Skeletal muscle cell (primary cell): ENCODE results near the gene FGFBP1.

Experiments
- DNase-seq: peaks from one replicate; pipeline ENCODE4 v3.0.0-alpha.2; 2010; ENCODE audit warnings: low read depth
- H3K4me3 ChIP-seq: 2 replicates; pipeline ENCODE4 v1.5.1; 2011; ENCODE audit warnings: low read depth, mild to moderate bottlenecking, control low read depth, low read length, moderate library complexity

FGFBP1 gene

DNA sequence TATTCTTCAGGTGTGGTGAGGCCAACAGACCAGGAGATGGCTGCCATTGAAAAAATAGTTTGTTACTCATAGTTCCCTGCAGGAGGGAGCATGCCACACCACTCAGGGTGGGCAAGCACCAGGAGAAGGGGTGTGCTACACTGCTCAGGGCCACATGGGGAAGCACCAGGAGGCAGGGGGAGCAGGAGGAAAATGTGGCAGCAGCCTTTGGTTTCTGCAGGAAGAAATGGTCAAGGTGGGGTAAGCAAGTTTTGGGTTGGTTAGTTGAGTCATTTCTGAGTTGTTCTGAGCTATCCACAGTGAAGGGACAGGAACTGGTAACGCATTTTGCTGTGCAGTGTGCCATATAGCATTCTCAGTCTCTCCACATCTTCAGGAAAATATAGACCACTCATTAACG lies 23.8 kb downstream of the FGFBP1 start:
- no peak for DNase-seq

DNA sequence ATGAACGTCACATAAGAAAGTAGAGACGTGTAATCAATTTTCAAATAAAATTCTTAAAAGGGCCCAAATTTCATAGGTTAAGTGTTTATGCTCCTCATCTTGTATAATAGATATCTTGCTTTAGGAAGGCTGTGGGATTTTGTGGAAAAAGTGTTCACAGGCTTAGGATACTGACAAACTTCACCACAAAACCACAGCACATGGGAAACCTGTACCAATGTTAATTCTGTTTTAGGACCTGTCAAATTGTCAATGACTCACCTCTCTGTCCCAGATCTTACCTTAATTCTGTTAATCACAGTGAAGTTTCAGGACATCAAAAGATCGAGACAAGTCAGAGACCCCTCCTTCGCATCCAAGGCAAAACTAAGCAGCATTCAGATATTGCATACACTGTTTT lies 24.2 kb downstream of the FGFBP1 start:
- no peak overlapping the region for H3K4me3 ChIP-seq
- DNase-seq = no peak

More for the DNA sequence above, 23.8 kb downstream of the FGFBP1 start:
- H3K4me3 ChIP-seq = no peak overlapping the region

DNA sequence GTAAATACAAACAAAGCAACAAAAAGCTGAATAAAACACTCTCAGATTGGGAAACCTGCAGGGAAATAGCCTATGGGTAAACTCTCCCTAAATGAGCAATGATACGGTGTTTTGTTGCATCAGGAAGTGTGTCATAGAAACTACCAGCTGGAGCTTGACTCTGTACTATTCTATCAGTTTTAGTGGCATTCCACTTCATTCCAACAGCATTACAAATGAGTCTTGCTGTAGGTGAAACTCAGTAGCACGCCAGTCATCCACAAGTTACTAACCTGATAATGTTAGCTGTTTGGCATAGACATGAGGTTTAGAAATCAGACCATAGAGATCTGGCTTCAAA lies 24.9 kb downstream of the FGFBP1 start:
- H3K4me3 ChIP-seq = no peak overlapping the region
- DNase-seq = peak; percentile 82

DNA sequence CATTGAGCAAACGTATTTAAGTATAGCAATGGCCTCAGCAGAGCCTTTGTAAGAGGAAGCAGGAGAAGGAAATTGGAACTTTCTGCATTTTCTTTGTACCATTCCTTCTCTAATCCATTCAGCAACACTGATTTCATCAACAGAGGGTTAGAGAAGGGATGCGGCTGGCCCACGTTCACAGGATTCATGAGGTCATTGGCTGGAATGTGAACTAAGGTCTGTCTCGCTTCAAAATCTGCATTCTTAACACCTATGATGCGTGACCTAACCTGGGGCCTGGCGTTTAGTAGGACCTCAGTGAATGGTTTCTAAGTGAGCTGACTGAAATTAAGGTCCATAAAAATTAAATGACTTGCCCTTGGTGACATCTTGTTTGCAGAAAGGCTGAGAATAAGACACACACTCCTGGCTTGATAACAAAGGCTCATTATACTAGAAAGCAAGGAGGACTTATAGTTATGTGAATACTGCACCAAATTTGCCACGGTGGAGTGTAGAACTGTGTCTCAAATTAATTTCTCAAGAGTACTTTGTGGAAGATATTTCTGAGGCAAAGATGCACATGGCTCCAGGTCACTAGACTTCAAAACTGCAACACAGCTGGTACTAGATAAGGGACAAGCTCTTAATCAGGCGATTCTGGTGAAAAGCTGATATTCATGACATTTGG lies 25.4 kb downstream of the FGFBP1 start:
- no peak overlapping the region for H3K4me3 ChIP-seq
- DNase-seq = no peak

DNA sequence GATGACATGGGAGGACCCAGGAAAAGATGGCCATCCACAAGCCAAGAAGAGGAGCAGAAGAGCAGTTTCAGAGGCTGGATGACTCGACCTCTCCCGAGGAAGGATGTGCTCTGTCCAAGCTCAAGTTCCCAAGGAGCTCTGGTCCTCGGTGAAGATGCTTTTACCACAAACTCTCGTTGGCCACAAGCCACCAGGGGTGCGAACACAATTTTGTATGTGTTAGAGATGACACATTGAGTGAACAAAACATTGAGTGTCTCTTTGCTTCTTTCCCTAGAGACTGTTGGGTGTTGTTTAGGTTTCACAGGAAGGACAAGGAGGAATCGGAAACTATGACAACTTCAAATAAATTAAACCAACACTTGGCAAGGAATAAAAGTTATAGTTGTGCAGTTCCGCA lies 26.3 kb downstream of the FGFBP1 start:
- no peak overlapping the region for H3K4me3 ChIP-seq
- no peak for DNase-seq

DNA sequence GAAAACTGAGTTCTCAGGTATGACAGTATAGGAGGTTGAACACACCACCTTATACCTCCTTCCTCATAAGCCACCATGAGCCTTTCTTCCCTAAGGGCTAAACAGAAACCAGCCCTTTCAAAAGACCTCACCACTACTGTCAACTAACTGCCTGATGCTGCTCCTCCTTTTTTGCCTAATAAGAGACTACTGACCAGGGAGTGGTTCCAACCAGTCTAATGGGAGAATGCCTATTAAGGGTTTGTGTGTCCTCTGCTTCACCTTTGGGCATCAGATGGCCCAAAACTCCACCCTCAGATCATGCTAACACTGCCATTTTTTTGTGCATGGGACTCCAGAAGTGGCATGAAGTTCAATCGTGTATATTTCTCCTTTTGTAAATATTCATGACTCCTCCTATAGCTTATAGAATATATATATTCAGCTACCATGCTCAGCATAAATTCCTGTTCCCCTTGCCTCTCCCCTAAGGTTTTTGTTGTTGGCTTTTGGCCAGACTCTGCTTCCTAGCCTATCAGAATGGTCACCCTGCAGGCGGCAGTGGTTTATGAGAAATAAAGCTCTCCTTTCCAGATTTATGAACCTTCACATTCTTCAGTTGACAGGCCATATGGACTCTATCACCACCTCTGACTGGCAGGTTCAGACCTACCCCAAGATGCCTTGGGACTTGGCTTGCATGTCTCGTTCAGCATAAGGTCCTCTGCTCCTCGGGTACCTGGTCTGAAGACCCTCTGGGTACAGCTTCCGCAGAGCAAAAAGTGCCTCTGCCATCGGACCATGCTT lies 28.2 kb downstream of the FGFBP1 start:
- no peak for DNase-seq
- no peak overlapping the region for H3K4me3 ChIP-seq

DNA sequence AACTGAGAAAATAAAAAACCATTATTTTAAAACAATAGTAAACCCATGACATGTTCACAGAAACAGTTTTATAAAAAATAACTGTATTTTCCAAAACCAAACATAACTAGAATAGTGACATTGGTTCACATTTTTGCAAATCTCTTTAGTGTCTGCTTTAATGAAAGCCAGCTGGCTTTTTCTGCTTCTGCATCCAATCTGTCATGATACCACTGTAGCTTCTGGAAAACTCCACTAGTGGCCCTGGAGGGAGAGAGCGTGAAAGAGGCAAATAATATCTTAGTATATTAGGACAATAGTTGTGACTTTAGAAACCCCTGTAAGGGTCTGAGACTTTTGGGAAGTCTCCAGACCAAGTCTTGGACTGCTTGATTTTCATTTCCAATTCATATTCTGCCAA lies 31.1 kb downstream of the FGFBP1 start:
- no peak overlapping the region for H3K4me3 ChIP-seq
- DNase-seq = no peak

DNA sequence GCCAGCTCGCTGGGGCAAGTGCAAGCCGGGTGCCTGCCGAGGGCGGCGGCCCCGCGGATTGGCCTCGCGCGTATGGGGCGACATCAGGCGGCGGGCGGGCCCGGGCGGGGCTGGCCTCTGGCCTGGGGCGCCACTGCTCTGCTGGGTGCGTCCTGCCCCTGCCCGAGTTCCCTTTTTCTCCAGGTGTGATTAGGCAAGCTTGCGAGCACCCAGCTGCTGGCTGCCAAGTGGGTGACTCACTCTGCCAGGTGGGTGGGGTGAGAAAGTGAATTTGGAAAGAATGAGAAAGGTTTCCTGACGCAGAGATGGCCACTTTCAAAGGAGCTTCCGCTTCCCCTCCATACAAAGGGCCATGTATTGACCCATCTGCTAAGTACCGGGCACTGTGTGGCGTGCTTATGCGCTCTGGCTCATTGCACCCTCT lies 32.5 kb downstream of the FGFBP1 start:
- DNase-seq = no peak
- H3K4me3 ChIP-seq = no peak overlapping the region

DNA sequence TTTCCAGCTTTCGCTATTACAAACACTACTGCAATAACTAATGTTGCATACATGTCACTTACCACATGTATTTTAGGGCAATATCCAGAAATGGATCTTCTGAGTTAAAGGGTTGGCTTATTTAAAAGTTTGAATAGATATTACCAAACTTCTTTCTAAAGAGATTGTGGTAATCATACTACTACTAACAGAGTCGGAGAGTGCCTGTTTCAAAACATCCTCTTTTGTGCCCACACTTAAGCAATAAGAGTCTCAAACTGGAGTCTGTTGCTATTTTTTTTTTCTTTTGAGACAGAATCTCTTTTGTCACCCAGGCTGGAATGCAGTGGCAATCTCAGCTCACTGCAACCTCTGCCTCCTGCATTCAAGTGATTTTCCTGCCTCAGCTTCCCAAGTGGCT lies 35.8 kb downstream of the FGFBP1 start:
- no peak for DNase-seq
- H3K4me3 ChIP-seq = no peak overlapping the region

DNA sequence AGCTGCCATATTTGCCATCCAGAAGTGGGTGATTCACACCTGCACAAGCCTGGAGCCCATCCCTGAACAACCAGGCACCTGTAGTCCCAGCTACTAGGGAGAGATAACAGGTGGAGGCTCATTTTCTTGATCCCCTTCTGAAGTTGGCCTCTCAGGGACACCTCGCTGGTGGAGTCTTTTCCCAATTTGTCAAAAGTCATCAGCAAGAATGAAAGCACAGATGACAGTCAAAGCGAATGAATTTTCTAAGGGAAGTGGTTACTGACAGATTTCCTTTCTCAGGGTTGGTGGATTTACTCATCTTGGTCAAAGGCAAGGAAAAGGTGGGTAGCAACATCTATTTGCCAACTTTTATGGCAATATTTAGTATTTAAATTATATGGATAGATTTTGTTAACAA lies 36.5 kb downstream of the FGFBP1 start:
- DNase-seq = no peak
- H3K4me3 ChIP-seq = no peak overlapping the region

DNA sequence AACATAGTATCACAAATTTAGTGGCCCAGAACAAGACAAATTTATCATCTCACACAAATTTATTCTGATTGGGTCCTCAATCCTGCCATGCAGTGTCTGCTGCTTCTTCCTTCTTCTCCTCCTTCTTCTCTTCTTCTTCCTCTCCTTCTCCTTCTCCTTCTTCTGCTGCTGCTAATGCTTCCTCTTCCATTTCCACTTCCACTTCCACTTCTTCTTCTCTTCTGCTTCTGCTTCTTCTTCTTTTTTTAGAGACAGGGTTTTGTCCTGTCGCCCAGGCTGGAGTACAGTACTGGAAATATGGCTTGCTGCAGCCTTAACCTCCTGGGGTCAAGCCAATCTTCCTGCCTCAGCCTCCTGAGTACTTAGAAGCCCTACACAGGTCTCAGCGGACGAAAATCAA lies 37.5 kb downstream of the FGFBP1 start:
- H3K4me3 ChIP-seq = no peak overlapping the region
- no peak for DNase-seq

DNA sequence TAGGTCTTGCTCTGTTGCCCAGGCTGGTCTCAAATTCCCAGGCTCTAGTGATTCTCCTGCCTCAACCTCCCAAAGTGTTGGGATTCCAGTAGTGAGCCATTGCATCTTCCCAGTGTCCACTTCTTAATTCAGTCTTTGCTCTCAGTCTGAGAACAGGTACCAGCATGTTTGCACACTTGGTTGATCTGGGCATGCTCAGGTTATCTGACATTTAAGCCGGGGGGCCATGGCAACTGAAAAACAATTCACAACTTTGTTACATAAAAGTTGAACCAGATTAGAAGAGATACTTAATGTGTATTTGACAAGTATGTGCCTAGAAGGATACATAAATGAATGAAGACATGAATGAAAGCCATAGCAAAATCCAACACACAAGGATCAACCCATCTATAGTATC lies 39.0 kb downstream of the FGFBP1 start:
- DNase-seq = no peak
- H3K4me3 ChIP-seq = no peak overlapping the region

DNA sequence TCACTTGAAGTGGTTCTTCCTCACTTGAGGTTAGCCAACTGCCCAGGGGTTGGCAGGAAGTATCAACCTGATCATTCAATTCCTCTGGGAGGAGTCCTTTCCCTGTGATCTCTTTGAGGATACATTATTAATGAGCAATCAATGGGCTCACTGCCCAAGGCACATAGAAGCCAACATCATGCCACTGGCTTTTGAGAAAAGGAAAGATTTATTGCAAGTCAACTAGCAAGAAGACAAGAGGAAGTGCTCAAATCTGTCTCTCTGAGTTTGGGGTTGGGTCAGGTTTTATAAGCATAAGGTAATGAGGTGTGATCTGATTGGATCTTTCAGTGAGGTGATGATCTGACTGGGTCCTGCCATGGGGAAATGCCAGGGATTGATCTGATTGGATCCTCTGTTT lies 39.6 kb downstream of the FGFBP1 start:
- DNase-seq = no peak
- H3K4me3 ChIP-seq = no peak overlapping the region

DNA sequence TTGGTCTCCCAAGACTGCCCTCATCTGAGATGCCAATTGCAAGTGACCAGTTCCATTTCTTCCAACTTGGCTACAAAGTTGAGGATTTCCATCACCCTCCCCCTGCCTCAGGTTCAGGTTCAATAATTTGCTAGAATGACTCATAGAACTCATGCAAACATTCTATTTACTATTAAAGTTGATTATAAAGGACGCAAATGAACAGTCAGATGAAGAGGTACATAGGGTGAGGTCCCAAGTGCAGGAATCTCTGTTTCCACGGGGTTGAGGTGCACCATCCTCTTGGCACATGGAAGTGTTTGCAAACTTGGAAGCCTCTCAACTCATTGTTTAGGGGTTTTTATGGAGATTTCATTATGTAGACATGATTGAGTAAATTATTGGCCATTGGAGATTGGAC lies 41.0 kb downstream of the FGFBP1 start:
- no peak overlapping the region for H3K4me3 ChIP-seq
- DNase-seq = no peak

DNA sequence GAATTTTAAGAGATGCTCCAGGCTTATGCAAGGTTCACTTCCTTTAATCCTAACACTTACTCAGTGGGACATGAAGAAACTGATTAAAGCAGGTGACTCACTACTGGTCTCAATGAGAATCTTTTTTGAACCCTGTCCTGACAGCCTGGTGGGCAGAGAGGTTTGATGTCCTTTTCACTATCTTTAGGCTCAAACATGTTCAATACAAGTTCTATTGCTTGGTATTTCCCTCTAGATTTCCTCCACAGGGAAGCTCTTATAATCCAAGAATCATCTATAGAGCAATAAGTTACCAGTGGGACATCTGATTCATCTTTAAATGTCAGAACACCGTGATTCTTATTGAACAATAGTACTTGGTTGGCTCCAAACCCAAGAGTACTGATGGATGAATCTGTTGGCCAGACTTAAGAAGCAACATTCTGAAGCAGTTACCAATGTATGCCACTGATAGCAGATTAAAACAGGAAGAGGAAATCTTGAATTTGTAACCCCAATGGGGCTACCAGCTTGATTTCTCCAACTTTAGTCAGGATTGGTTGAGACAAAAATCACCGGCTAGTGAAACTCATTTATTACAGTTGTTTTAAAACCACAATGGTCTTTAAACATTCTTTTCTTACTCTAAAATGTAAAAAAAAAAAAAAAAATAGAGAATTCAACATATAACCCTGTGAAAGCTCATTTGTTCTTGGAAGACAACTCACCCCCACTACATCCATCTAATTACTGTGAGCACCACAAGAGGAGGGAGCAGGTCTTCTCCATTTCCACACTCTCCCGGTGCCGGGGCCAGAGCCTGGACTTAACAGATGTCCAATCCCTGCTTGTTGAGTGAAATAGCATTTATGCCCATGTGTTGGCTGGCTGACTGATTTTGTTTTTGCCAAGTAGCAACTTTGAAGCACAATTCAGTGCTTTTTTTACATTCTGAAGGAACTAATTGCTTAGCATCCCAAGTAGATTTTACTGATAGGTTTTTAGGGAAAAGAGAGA lies 43.3 kb downstream of the FGFBP1 start:
- no peak for DNase-seq
- H3K4me3 ChIP-seq = no peak overlapping the region

DNA sequence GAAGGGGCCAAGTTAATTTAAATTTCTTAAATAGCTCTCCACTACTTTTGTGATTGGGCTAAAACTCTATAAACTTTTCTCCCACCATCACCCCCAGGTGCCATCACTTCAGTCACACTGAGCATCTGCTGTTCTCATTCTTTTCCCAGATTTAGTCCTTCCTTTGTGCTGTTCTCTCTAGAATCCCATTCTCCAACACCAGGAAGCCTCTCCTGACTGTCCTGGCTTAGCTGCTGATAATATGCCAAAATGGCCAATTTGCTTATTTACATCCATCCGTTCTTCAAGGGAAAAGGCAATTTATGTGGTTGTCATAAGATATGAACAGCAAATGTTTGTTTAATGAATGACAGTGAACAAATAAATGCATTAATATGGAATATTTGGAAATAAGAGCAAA lies 44.1 kb downstream of the FGFBP1 start:
- no peak overlapping the region for H3K4me3 ChIP-seq
- no peak for DNase-seq

DNA sequence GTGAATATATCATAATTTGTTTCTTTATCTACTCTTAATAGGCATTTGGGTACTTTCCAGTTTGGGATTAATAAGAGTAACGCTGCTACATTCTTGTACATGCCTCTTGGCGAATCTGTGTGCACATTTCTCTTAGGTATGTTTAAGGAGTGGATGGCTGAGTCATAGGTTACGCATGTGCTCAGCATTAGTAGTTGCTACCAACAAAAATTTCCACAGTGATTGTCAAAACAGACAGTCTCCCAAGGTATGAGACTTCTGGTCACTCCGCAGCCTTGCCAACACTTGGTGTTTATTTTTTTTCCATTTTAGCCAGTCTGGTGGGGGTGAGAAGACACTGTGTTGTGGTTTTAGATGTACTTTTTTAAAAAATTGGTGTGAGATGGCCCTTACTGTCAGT lies 44.6 kb downstream of the FGFBP1 start:
- DNase-seq = peak; percentile 80
- no peak overlapping the region for H3K4me3 ChIP-seq

DNA sequence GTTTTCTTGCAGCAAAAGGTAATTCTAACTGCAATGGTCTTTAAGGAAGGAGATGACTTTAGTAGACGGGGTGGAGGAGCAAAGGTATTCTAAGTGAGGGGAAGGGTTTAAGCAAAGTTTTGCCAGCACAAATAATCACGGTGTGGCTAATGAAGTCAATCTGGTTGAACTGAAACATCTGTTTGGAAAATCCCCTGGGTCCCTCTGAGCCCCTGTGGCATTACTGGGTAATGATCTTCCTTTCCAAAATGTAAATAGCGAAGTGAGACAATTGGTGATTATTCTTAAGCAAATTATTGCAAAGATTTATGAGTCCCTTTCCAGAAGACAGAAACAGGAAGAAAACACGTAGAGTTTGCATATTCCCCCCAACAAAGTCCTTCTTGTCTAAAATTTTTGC lies 47.2 kb downstream of the FGFBP1 start:
- no peak for DNase-seq
- no peak overlapping the region for H3K4me3 ChIP-seq

DNA sequence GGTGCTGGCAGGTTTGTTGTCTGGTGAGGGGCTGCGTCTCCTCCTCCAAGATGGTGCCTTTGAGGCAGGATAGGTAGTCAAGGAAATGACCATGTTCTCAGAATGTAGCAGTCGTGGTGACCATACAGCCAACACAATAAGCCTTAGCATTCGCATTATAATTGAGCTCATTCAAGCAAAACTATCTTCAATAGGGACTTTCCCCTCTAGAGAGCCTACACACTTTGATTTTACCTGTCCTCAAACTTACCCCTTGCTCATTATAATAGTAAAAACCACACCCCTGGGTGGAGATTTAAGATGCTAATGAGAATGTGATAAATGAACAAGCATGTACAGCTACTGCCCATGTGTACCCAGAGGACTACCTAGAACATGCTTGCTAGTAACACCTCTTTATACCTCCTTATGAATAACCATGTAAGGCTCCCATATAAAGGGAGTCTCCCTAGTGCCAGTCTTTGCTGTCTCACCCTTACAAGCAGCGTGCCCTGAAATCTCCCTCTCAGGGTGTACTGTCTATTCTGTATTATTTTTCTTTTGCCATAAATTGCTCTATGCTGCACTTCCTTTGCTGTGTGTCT lies 48.2 kb downstream of the FGFBP1 start:
- no peak for DNase-seq
- H3K4me3 ChIP-seq = no peak overlapping the region

DNA sequence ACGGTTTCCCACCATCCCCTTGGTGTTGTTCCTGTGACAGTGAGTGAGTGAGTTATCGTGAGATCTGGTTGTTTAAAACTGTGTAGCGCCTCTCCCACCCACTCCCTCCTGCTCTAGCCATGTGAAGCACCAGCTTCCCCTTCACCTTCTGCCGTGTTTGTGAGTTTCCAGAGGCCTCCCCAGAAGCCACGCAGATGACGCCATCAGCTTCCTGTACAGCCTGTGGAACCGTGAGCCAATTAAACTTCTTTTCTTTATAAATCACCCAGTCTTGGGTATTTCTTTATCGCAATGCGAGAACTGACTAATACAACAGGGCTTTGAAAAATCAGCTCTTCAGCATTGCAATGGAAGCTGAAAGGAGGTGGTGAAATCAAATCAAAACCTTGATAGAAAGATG lies 50.0 kb downstream of the FGFBP1 start:
- no peak for DNase-seq
- no peak overlapping the region for H3K4me3 ChIP-seq
